GM21423 (cell line): ENCODE results near the gene IL16.

ENCODE experiments used
- ATAC-seq: cut with Tn5 transposase; IDR thresholded peaks from one replicate; pipeline ENCODE4 v1.9.1; 2021; ENCODE audit warnings: mild to moderate bottlenecking, moderate library complexity; ENCODE audit not compliant: unreplicated experiment

Gene IL16

GRCh38 chr15:81174125-81174791 is 22.4 kb upstream of the IL16 start:
- ATAC-seq: no peak

- no peak for ATAC-seq
Observed at GRCh38 chr15:81174792-81175327, 21.8 kb upstream of the IL16 start.

GRCh38 chr15:81175496-81175895 is 21.2 kb upstream of the IL16 start:
- no peak for ATAC-seq

GRCh38 chr15:81176291-81176893 is 20.3 kb upstream of the IL16 start:
- ATAC-seq: no peak

- no peak for ATAC-seq
Observed at GRCh38 chr15:81178365-81178764, 18.3 kb upstream of the IL16 start.

GRCh38 chr15:81181220-81181619 is 15.5 kb upstream of the IL16 start:
- ATAC-seq: no peak

GRCh38 chr15:81182031-81182755 is 14.5 kb upstream of the IL16 start:
- ATAC-seq: no peak

GRCh38 chr15:81182756-81183438 is 13.8 kb upstream of the IL16 start:
- ATAC-seq: no peak

GRCh38 chr15:81183439-81183775 is 13.3 kb upstream of the IL16 start:
- ATAC-seq: no peak

- ATAC-seq: no peak
Observed at GRCh38 chr15:81184188-81184587, 12.5 kb upstream of the IL16 start.

- ATAC-seq: no peak
Observed at GRCh38 chr15:81185631-81186295, 10.9 kb upstream of the IL16 start.

GRCh38 chr15:81188354-81188753 is 8.3 kb upstream of the IL16 start:
- no peak for ATAC-seq

- no peak for ATAC-seq
Observed at GRCh38 chr15:81189583-81190283, 6.9 kb upstream of the IL16 start.

GRCh38 chr15:81190922-81191507 is 5.7 kb upstream of the IL16 start:
- ATAC-seq: no peak

GRCh38 chr15:81191701-81192100 is 5.0 kb upstream of the IL16 start:
- no peak for ATAC-seq

- no peak for ATAC-seq
Observed at GRCh38 chr15:81194723-81195122, 2.0 kb upstream of the IL16 start.

GRCh38 chr15:81195339-81195864 is 1.3 kb upstream of the IL16 start:
- no peak for ATAC-seq

GRCh38 chr15:81197255-81197630 is 564 bp downstream of the IL16 start:
- no peak for ATAC-seq

GRCh38 chr15:81197688-81198281 is 1.1 kb downstream of the IL16 start:
- no peak for ATAC-seq
